Right renal pelvis (tissue), 4 donors: ENCODE data around the gene CIAPIN1. TPM values are rescaled to one million over a fixed set of nuclear protein-coding genes. Genes with fewer than 3 reads are reported as not detected.

Experiments used
- DNase-seq, 4 donors: peaks; one replicate each; pipeline ENCODE4 v3.0.0-alpha.2; 2013; ENCODE audit warnings: low read depth in 4 of 4, low spot score in 3 of 4, missing footprints in 1 of 4
- polyA plus RNA-seq, 4 donors: library from polyadenylated mRNA; unstranded; fragments of 120-200 nt; gene quantifications; one replicate each; pipeline ENCODE4 v1.2.1, GENCODE V29; 2013; ENCODE audit not compliant: insufficient read length in 4 of 4

CIAPIN1 gene
- polyA plus RNA-seq, 4 donors = 80.1 to 94.1 (median 85.2) TPM

- DNase-seq = no peak
Observed at GRCh38 chr16:57386381-57386951, 60.7 kb downstream of the CIAPIN1 start.

GRCh38 chr16:57385083-57385482 is 62.1 kb downstream of the CIAPIN1 start:
- no peak for DNase-seq

GRCh38 chr16:57384248-57385070 is 62.7 kb downstream of the CIAPIN1 start:
- no peak for DNase-seq

GRCh38 chr16:57383276-57384247 is 63.6 kb downstream of the CIAPIN1 start:
- no peak for DNase-seq

- no peak for DNase-seq
Observed at GRCh38 chr16:57382535-57383275, 64.5 kb downstream of the CIAPIN1 start.

GRCh38 chr16:57381791-57382534 is 65.2 kb downstream of the CIAPIN1 start:
- DNase-seq = no peak

GRCh38 chr16:57380671-57381462 is 66.3 kb downstream of the CIAPIN1 start:
- DNase-seq = no peak

GRCh38 chr16:57379579-57379978 is 67.6 kb downstream of the CIAPIN1 start:
- no peak for DNase-seq

Other genes with a start within 250 kb of the CIAPIN1 start
- 10 to 100 TPM; 75.5 to 95.4 (median 90.0) TPM for gene ARL2BP, start 202.1 kb downstream of the CIAPIN1 start, polyA plus RNA-seq
- 10 to 100 TPM; 19.4 to 24.4 (median 21.1) TPM for gene PLLP, start 162.7 kb downstream of the CIAPIN1 start, polyA plus RNA-seq
- under 1 TPM in 3 of 4 donors, not detected in 1; 0.06 to 0.16 (median 0.12) TPM for gene CCL22, start 88.6 kb downstream of the CIAPIN1 start, polyA plus RNA-seq
- 10 to 100 TPM; 30.3 to 40.4 (median 30.9) TPM for gene CX3CL1, start 74.9 kb downstream of the CIAPIN1 start, polyA plus RNA-seq
- gene CCL17, start 42.6 kb downstream of the CIAPIN1 start, polyA plus RNA-seq = under 1 TPM in 2 of 4 donors, not detected in 2; 0.13 to 0.32 TPM
- 10 to 100 TPM; 90.1 to 95.8 (median 91.5) TPM for gene COQ9, start 94 bp upstream of the CIAPIN1 start, polyA plus RNA-seq
- 10 to 100 TPM; 80.0 to 87.7 (median 84.5) TPM for gene POLR2C, start 15.3 kb upstream of the CIAPIN1 start, polyA plus RNA-seq
- 10 to 100 TPM; 33.1 to 35.0 (median 34.1) TPM for gene DOK4, start 39.1 kb upstream of the CIAPIN1 start, polyA plus RNA-seq
- 10 to 100 TPM; 17.5 to 20.3 (median 18.0) TPM for gene CCDC102A, start 89.2 kb upstream of the CIAPIN1 start, polyA plus RNA-seq
- 1 to 10 TPM in 3 of 4 donors, under 1 TPM in 1; 0.82 to 1.4 (median 1.2) TPM for gene ADGRG5, start 95.3 kb upstream of the CIAPIN1 start, polyA plus RNA-seq
- gene ADGRG1, start 181.2 kb upstream of the CIAPIN1 start, polyA plus RNA-seq = 10 to 100 TPM; 83.3 to 89.7 (median 84.5) TPM
- gene ADGRG3, start 220.9 kb upstream of the CIAPIN1 start, polyA plus RNA-seq = under 1 TPM in 3 of 4 donors, not detected in 1; 0.10 to 0.36 (median 0.21) TPM
- gene DRC7, start 247.4 kb upstream of the CIAPIN1 start, polyA plus RNA-seq = 1 to 10 TPM; 2.1 to 3.0 (median 2.9) TPM